Erythroblast (primary cell): Measurements from ENCODE around the gene KCNIP4.

ENCODE experiments used
- GATA1 ChIP-seq: IDR thresholded peaks from 2 replicates; pipeline ENCODE4 v1.6.1; 2011; ENCODE audit warnings: low read depth, mild to moderate bottlenecking, control low read depth, low read length, moderate library complexity
- POLR2A ChIP-seq: IDR thresholded peaks from 2 replicates; pipeline ENCODE4 v1.6.1; 2011; ENCODE audit warnings: mild to moderate bottlenecking, low read length

DNA sequence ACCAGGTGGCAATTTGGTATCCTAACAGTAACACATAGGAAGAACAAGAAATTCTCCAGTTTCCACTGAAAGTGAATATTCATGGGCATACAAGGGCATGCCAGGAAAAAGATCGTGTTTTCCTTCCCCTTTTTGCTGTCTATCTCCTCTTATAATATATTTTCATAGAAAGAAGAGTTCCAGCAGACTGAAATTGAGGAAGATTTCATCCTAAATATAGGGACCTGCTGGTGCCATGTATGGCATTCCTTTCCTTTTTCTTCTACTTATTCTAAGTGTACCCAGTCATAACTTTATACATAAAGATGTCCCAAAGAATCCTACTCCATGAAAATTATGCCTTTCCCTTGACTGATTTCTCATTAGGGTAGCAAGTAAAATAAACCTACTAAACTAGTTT lies 40.8 kb upstream of the KCNIP4 start:
- TF ChIP-seq POLR2A (no peak), GATA1 (no peak)
